Activated CD8-positive, alpha-beta T cell treated with anti-CD3 and anti-CD28 coated beads, Interleukin-2, amount 10 ng/mL, durations not matched to agents 7 days and 5 days (primary cell): ENCODE measurements around the gene UBR2. TPM values are rescaled to one million over a fixed set of nuclear protein-coding genes. Genes with fewer than 3 reads are reported as not detected.
"Not testable (repeated sequence)": the region's sequence is repeated elsewhere in the genome, so short reads cannot be mapped to it uniquely, and the experiment has no call there.

Source experiments
- ATAC-seq: fragments of 150-1000 bp; cut with Tn5 transposase; one replicate; pipeline ENCODE4 v1.10.0; 2021; ENCODE audit warnings: moderate library complexity
- CTCF ChIA-PET: fragments of 350-600 bp; sonication (Branson Sonifier 250); formaldehyde crosslinking; loops from one replicate; lab custom pipeline; 2021; ENCODE audit warnings: antibody characterized with exemption; lab: Charles Lee
- POLR2A ChIA-PET: fragments of 350-600 bp; sonication (Branson Sonifier 250); formaldehyde crosslinking; loops from one replicate; lab custom pipeline; 2021; ENCODE audit warnings: antibody characterized with exemption; lab: Charles Lee
- DNase-seq: peaks from one replicate; pipeline ENCODE4 v3.0.0-alpha.2; 2020
- H3K27ac Mint-ChIP-seq: one replicate; pipeline ENCODE4 v1.8.0; 2021; ENCODE audit warnings: mild to moderate bottlenecking, mixed read lengths
- H3K27me3 Mint-ChIP-seq: one replicate; pipeline ENCODE4 v1.8.0; 2021; ENCODE audit warnings: low read depth, mixed read lengths
- H3K36me3 Mint-ChIP-seq: one replicate; pipeline ENCODE4 v1.8.0; 2021; ENCODE audit warnings: low read depth, mixed read lengths
- H3K4me1 Mint-ChIP-seq: one replicate; pipeline ENCODE4 v1.8.0; 2021; ENCODE audit warnings: low read depth, mixed read lengths
- H3K4me3 Mint-ChIP-seq: one replicate; pipeline ENCODE4 v1.8.0; 2021; ENCODE audit warnings: mild to moderate bottlenecking, mixed read lengths
- H3K9me3 Mint-ChIP-seq: one replicate; pipeline ENCODE4 v1.8.0; 2022; ENCODE audit warnings: mixed read lengths; ENCODE audit not compliant: insufficient read depth
- total RNA-seq, 2 experiments: library from RNA; stranded (reverse); gene quantifications; one replicate each; pipeline ENCODE4 v1.2.3, GENCODE V29; 2021

The UBR2 gene
- total RNA-seq, 2 experiments from 2014 or later: 23.6 to 24.8 TPM

- H3K27me3 Mint-ChIP-seq, H3K9me3 Mint-ChIP-seq, ATAC-seq, H3K4me1 Mint-ChIP-seq, H3K36me3 Mint-ChIP-seq, H3K27ac Mint-ChIP-seq, DNase-seq, POLR2A ChIA-PET, H3K4me3 Mint-ChIP-seq: not testable (repeated sequence)
- CTCF ChIA-PET: interaction anchor here (1.3 kb wide), 1 partner anchor 12 kb away, joined by 6 read pairs; the partner anchor contains the start of gene TBCC
Measured at GRCh38 chr6:42733867-42734481, 170.1 kb downstream of the UBR2 start.

- H3K36me3 Mint-ChIP-seq: no peaks in the 10 kb centered on the region
- H3K4me1 Mint-ChIP-seq: no peaks in the 10 kb centered on the region
- no peak overlapping the region for H3K4me3 Mint-ChIP-seq
- no peak overlapping the region for H3K27ac Mint-ChIP-seq
- H3K27me3 Mint-ChIP-seq: peaks cover 14% of the 10 kb centered on the region
- no peaks in the 10 kb centered on the region for H3K9me3 Mint-ChIP-seq
- ChIA-PET POLR2A (interaction anchor here (1.0 kb wide), 1 partner anchor 10 kb away, joined by 4 read pairs; the partner anchor contains the start of gene TBCC), CTCF (interaction anchor here (1.0 to 1.3 kb wide), 2 partner anchors 10 to 74 kb away, joined by 3 to 8 read pairs; no protein-coding TSS in a partner anchor)
- DNase-seq: no peak
- no peak for ATAC-seq
Measured at GRCh38 chr6:42735976-42736375, 172.1 kb downstream of the UBR2 start.

GRCh38 chr6:42740725-42741124 is 176.9 kb downstream of the UBR2 start:
- peaks cover 17% of the 10 kb centered on the region for H3K4me1 Mint-ChIP-seq
- ChIA-PET POLR2A (no interaction called here), CTCF (interaction anchor here (3.2 to 4.9 kb wide), 2 partner anchors 14 to 79 kb away, joined by 8 to 24 read pairs; no protein-coding TSS in a partner anchor)
- no peak overlapping the region for H3K4me3 Mint-ChIP-seq
- DNase-seq (no peak), ATAC-seq (no peak)
- H3K27ac Mint-ChIP-seq: no peak overlapping the region
- H3K27me3 Mint-ChIP-seq: peaks cover 14% of the 10 kb centered on the region
- H3K36me3 Mint-ChIP-seq: peaks cover 13% of the 10 kb centered on the region
- H3K9me3 Mint-ChIP-seq: no peaks in the 10 kb centered on the region

- POLR2A ChIA-PET: interaction anchor here (0.6 to 7.6 kb wide), 3 partner anchors 30 to 137 kb away, joined by 3 to 175 read pairs (median 4); partner anchors contain the start of gene RPL7L1
- CTCF ChIA-PET: interaction anchor here (1.1 to 4.9 kb wide), 6 partner anchors 11 to 139 kb away, joined by 3 to 24 read pairs (median 4); no protein-coding TSS in a partner anchor
- H3K9me3 Mint-ChIP-seq: no peaks in the 10 kb centered on the region
- H3K4me3 Mint-ChIP-seq: no peak overlapping the region
- H3K27me3 Mint-ChIP-seq: peaks cover 13% of the 10 kb centered on the region
- H3K27ac Mint-ChIP-seq: no peak overlapping the region
- no peak for ATAC-seq
- H3K4me1 Mint-ChIP-seq: peaks cover 18% of the 10 kb centered on the region
- H3K36me3 Mint-ChIP-seq: peaks cover 16% of the 10 kb centered on the region
- DNase-seq: no peak
Measured at GRCh38 chr6:42742116-42742894, 178.5 kb downstream of the UBR2 start.

Other genes with a start within 250 kb of the UBR2 start
- gene TRERF1, start 112.1 kb upstream of the UBR2 start, total RNA-seq: 10 to 100 TPM; 11.3 to 11.8 TPM
- gene PRPH2, start 158.6 kb downstream of the UBR2 start, total RNA-seq: not detected
- gene TBCC, start 182.1 kb downstream of the UBR2 start, total RNA-seq: 10 to 100 TPM; 26.7 to 29.1 TPM
- gene BICRAL, start 218.0 kb downstream of the UBR2 start, total RNA-seq: 10 to 100 TPM; 18.0 to 18.8 TPM